Caco-2 (cell line): ENCODE results near the gene DPP4. TPM values are rescaled to one million over a fixed set of nuclear protein-coding genes. Genes with fewer than 3 reads are reported as not detected.

Experiments
- BruUV-seq: library from RNA; stranded (reverse); fragments of 400-500 nt; replicated peaks from 2 replicates; lab custom pipeline; 2021; lab: Mats Ljungman, UMichigan
- CTCF ChIA-PET: fragments of 300-600 bp; sonication (Branson Sonifier 250); formaldehyde crosslinking; loops from one replicate; lab custom pipeline; 2022; ENCODE audit warnings: antibody characterized with exemption; lab: Charles Lee
- POLR2A ChIA-PET: fragments of 300-600 bp; sonication (Branson Sonifier 250); formaldehyde crosslinking; loops from one replicate; lab custom pipeline; 2022; ENCODE audit warnings: antibody characterized with exemption; lab: Charles Lee
- DNase-seq, 2 experiments: peaks; one replicate each; pipeline versions ENCODE4 v3.0.0 to v3.0.0-alpha.2; 2020 to 2022
- H3K27me3 ChIP-seq: replicated peaks from 2 replicates; pipeline ENCODE4 v1.6.0; 2011; ENCODE audit warnings: low read length; ENCODE audit not compliant: control insufficient read depth, insufficient read depth
- H3K36me3 ChIP-seq: 2 replicates; pipeline ENCODE4 v1.5.1; 2011; ENCODE audit warnings: low read length; ENCODE audit not compliant: control insufficient read depth, insufficient read depth
- H3K4me1 ChIP-seq: fragments of 250-450 bp; sonication (Bioruptor Pico); 2 replicates; pipeline ENCODE4 v1.5.1; 2020; ENCODE audit warnings: mild to moderate bottlenecking
- H3K4me3 ChIP-seq: 2 replicates; pipeline ENCODE4 v1.5.1; 2011; ENCODE audit warnings: low read depth, mild to moderate bottlenecking, control low read depth, low read length
- H3K9me3 ChIP-seq: fragments of 250-450 bp; sonication (Bioruptor Pico); 2 replicates; pipeline ENCODE4 v1.5.1; 2020; ENCODE audit warnings: mild to moderate bottlenecking, moderate library complexity
- H3K27ac Mint-ChIP-seq: one replicate; pipeline ENCODE4 v1.8.0; 2022; ENCODE audit warnings: mixed read lengths; ENCODE audit not compliant: unreplicated experiment
- H3K27me3 Mint-ChIP-seq: one replicate; pipeline ENCODE4 v1.8.0; 2022; ENCODE audit warnings: mixed read lengths; ENCODE audit not compliant: insufficient read depth, unreplicated experiment
- H3K36me3 Mint-ChIP-seq: one replicate; pipeline ENCODE4 v1.8.0; 2022; ENCODE audit warnings: mild to moderate bottlenecking, mixed read lengths; ENCODE audit not compliant: insufficient read depth, unreplicated experiment
- H3K4me1 Mint-ChIP-seq: one replicate; pipeline ENCODE4 v1.8.0; 2022; ENCODE audit warnings: low read depth, mixed read lengths; ENCODE audit not compliant: unreplicated experiment
- H3K4me3 Mint-ChIP-seq: one replicate; pipeline ENCODE4 v1.8.0; 2022; ENCODE audit warnings: mild to moderate bottlenecking, moderate library complexity, mixed read lengths; ENCODE audit not compliant: unreplicated experiment
- H3K9me3 Mint-ChIP-seq: one replicate; pipeline ENCODE4 v1.8.0; 2022; ENCODE audit warnings: mixed read lengths; ENCODE audit not compliant: unreplicated experiment
- CTCF ChIP-seq, 2 experiments: fragments of 200-600 bp in 1 of 2; IDR thresholded peaks; 1 replicate in 1 of 2; 2 replicates in 1 of 2; pipeline versions ENCODE4 v1.5.1 to v1.8.0; 2011 to 2022; ENCODE audit warnings: antibody characterized with exemption in 1 of 2, control low read depth in 1 of 2, inconsistent platforms in 1 of 2, low read depth in 1 of 2, low read length in 1 of 2, mild to moderate bottlenecking in 1 of 2, moderate library complexity in 1 of 2; ENCODE audit not compliant: insufficient read depth in 1 of 2, severe bottlenecking in 1 of 2, unreplicated experiment in 1 of 2
- intact Hi-C: fragments of 100-400 bp; cut with micrococcal nuclease; formaldehyde crosslinking; loops from one replicate; pipeline ENCODE4 v1.10.0; 2022; ENCODE audit not compliant: unreplicated experiment
- total RNA-seq: library from RNA; stranded (reverse); gene quantifications from 2 replicates; pipeline ENCODE4 v1.2.3, GENCODE V29; 2022

DPP4 gene
- total RNA-seq, 1 experiment from 2014 or later, result 190 TPM

DNA sequence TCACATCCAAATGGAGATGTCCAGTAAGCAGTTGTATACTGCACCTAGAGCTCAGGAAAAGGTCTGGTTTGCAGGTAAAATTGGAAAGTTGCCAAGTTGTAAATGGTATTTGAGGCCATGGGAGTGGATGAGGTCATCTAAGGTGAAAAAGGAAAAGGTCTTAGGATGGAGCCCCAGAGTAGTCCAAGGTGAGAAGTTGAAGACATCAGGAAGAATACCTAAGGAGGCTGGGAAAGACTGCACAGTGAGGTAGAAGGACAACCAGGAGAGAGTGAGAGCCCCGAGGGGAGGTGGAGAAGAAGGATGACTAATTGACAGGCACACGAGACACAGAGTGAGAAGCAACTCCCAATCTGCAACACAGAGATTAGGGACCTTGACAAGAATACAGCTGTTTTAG lies 10.7 kb downstream of the DPP4 start:
- Mint-ChIP-seq H3K27me3 (no peaks in the 10 kb centered on the region), H3K27ac (peak overlapping the region; percentile 2), H3K4me3 (peak overlapping the region; percentile 14), H3K4me1 (peaks cover 49% of the 10 kb centered on the region), H3K9me3 (peaks cover 28% of the 10 kb centered on the region), H3K36me3 (peaks cover 64% of the 10 kb centered on the region)
- ChIA-PET CTCF (no interaction called here), POLR2A (no interaction called here)
- no peak for DNase-seq
- H3K27me3 ChIP-seq, result no peaks in the 10 kb centered on the region
- intact Hi-C loops, result no loop called here
- H3K4me1 ChIP-seq, result peaks cover 35% of the 10 kb centered on the region
- H3K36me3 ChIP-seq, result peaks cover 20% of the 10 kb centered on the region
- H3K4me3 ChIP-seq, result no peak overlapping the region
- TF ChIP-seq CTCF (IDR thresholded peaks at IDR 0.05; ENCODE audit: insufficient read depth in 1 of 2, low read depth in 1 of 2, low read length in 1 of 2, severe bottlenecking in 1 of 2, unreplicated experiment in 1 of 2), result no peak
- H3K9me3 ChIP-seq, result peaks cover under 1% of the 10 kb centered on the region; the same call in 1 of the 2 replicates
- no TSS peak for BruUV-seq

- POLR2A ChIA-PET, result no interaction called here
- H3K27me3 Mint-ChIP-seq, result no peaks in the 10 kb centered on the region
- Histone ChIP-seq H3K9me3 (peaks cover 8% of the 10 kb centered on the region), H3K4me3 (no peak overlapping the region), H3K36me3 (peaks cover 22% of the 10 kb centered on the region), H3K4me1 (peaks cover 28% of the 10 kb centered on the region), H3K27me3 (no peaks in the 10 kb centered on the region)
- H3K4me1 Mint-ChIP-seq, result peaks cover 45% of the 10 kb centered on the region
- intact Hi-C loops, result no loop called here
- H3K27ac Mint-ChIP-seq, result peak overlapping the region; percentile 2
- peaks cover 71% of the 10 kb centered on the region for H3K36me3 Mint-ChIP-seq
- H3K9me3 Mint-ChIP-seq, result peaks cover 28% of the 10 kb centered on the region
- no peak for DNase-seq
- TF ChIP-seq CTCF (IDR thresholded peaks at IDR 0.05; ENCODE audit: insufficient read depth in 1 of 2, low read depth in 1 of 2, low read length in 1 of 2, severe bottlenecking in 1 of 2, unreplicated experiment in 1 of 2), result no peak
- CTCF ChIA-PET, result no interaction called here
- BruUV-seq, result no TSS peak
- no peak overlapping the region for H3K4me3 Mint-ChIP-seq
Measured at GRCh38 chr2:162062559-162062958, 11.5 kb downstream of the DPP4 start.

DNA sequence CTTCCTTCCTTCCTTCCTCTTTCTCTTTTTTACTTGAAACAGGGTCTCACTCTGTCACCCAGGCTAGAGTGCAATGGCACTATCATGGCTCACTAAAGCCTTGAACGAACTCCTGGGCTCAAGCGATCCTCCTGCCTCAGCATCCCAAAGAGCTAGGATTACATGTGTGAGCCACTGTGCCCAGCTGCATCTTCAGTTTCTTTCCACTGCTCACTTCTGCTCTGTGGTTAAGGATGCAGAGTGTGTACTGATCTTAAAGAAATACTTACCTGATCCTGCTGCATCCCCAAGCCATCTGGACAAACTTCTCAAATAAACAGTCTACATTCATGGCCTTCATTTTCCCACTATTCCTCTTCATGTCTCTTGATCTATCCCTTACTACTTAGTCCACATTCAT lies 13.0 kb downstream of the DPP4 start:
- Mint-ChIP-seq H3K4me1 (peaks cover 34% of the 10 kb centered on the region), H3K9me3 (peaks cover 42% of the 10 kb centered on the region), H3K4me3 (no peak overlapping the region), H3K36me3 (peaks cover 83% of the 10 kb centered on the region), H3K27ac (no peak overlapping the region), H3K27me3 (no peaks in the 10 kb centered on the region)
- POLR2A ChIA-PET, result no interaction called here
- Histone ChIP-seq H3K36me3 (peaks cover 29% of the 10 kb centered on the region), H3K27me3 (no peaks in the 10 kb centered on the region), H3K4me3 (no peak overlapping the region), H3K4me1 (peaks cover 13% of the 10 kb centered on the region), H3K9me3 (peaks cover 19% of the 10 kb centered on the region)
- DNase-seq, result no peak
- intact Hi-C loops, result no loop called here
- BruUV-seq, result no TSS peak
- CTCF ChIA-PET, result no interaction called here
- no peak for TF ChIP-seq CTCF (IDR thresholded peaks at IDR 0.05; ENCODE audit: insufficient read depth in 1 of 2, low read depth in 1 of 2, low read length in 1 of 2, severe bottlenecking in 1 of 2, unreplicated experiment in 1 of 2)
